GM18909 (cell line): ENCODE measurements around the gene LAMC3.
"Not testable (repeated sequence)": the region's sequence is repeated elsewhere in the genome, so short reads cannot be mapped to it uniquely, and the experiment has no call there.

ENCODE experiments used
- ATAC-seq: cut with Tn5 transposase; IDR thresholded peaks from one replicate; pipeline ENCODE4 v1.9.1; 2021; ENCODE audit warnings: mild to moderate bottlenecking; ENCODE audit not compliant: unreplicated experiment, poor library complexity

The LAMC3 gene

DNA sequence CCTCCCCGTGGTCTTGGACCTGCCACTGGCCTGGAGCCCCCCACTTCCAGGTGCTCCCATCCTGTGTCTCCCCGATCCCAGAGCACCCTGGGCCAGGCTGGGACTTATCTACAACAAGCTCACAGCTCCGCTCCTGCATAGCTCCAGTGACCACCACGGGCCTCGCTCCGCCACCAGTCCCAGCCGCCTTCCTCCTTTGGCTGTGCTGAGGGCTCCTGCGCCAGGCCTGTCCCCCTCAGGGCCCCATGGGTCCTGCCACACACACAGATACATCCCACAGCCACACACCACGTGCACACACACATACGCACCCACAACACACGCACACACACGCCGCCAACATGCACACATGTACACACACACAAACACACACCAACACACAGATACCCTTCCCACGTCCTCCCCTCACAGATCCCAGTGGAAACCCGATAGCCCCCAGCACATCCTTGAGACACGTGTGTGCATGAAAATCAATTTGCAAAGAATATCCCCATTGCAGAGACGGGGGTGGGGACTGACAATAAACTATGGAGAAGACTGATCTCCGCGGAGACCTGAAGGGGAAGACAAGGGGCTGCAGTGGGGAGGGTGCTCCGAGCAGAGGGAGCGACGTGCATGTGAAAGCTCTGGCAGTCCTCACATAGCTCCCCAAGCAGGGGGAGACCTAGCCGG, 18.5 kb upstream of the LAMC3 start:
- no peak for ATAC-seq

DNA sequence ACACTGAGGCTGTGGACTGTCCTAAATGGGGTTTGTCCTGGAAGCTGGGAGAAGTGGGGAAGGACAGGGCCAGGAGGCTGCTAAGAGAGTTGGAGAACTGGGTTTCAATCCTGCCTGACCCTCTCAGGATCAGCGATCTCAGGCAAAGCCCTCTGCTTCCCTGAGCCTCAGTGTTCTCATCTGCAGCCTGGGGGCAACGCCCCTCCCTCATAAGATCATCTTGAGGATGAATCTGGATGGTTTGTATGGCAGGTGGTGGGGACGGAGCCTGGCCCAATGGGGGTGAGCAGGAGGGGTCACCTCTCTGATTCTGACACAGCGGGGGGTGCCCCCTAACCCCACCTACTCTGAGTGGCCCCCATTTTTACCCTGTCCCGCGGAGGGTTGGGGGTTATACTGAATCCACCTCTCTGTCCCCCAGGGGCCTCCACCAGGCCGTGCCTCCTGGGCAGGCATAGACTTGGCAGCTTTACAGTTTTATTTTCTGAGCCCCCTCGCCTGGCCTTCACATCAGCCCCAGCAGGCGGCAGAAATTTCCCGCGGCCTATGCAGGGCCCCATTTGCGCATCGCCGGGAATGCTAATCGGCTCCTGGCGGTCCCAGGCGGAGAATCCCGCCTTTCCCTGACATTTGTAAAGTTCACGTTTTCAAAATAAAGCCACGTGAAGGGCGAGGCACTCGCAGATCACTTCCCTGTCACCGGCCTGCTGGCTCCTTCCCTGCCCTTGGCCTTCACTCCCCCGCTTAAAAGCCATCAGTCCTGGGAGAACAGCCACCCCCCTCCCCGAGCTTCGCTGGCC, 17.8 kb upstream of the LAMC3 start:
- ATAC-seq, result no peak

DNA sequence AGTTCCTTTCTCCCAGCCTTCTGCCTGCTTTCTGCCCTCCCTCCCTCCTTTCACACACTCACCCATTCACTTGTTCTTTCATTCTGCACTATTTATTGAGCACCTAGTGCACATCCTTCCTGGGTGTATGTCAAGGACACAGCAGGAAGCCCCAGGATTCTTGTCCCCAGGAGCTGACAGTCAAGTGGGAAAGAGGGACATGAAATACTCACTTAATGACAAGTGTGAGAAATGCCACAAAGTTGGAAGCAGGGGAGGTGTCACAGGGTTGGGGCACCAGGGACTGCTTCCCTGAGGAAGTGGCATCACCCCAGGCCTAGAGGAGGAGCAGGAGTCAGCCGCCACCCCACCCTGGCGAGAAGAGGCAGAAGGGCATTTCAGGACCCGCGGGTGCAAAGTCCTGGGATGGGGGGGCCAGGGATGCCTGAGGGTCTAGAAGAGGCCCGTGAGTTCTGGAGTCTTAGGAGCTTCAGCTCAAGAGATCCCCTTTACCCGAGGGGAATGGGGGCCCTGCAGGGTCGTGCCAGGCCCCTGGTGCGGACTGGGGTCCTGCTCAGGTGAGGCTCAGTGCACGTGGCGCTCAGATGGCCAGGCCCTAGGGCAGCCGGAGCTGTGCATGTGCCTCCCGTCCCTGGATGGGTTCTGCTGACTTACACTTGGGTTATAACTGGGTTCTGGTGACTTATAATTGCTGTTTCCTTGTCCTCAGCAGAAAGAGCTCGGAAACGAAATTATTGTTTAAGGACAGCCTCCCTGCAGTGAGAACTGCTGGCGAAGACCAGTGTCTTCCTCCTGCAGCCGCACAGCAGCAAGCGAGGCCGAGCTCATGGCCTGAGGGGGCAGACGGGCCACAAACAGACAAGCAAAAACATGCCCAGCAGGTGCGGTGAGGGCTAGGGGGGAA, 16.9 kb upstream of the LAMC3 start:
- no peak for ATAC-seq

DNA sequence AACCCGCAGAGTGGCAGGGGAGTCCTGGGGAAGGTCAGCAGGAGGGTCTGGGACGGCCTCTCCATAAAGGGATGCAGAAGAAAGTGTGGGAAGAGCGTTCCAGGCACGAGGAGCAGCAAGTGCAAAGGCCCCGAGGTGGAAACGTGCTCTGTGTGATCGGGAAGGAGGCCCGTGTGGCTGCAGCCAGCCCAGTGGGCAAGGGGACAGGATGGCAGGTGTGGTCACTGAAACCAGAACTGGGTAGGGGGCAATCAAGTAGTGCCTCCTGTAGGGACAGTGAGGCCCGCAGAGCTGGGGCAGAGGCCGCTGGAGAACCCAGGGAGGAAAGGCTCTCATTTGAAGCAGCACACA, 16.3 kb upstream of the LAMC3 start:
- no peak for ATAC-seq

DNA sequence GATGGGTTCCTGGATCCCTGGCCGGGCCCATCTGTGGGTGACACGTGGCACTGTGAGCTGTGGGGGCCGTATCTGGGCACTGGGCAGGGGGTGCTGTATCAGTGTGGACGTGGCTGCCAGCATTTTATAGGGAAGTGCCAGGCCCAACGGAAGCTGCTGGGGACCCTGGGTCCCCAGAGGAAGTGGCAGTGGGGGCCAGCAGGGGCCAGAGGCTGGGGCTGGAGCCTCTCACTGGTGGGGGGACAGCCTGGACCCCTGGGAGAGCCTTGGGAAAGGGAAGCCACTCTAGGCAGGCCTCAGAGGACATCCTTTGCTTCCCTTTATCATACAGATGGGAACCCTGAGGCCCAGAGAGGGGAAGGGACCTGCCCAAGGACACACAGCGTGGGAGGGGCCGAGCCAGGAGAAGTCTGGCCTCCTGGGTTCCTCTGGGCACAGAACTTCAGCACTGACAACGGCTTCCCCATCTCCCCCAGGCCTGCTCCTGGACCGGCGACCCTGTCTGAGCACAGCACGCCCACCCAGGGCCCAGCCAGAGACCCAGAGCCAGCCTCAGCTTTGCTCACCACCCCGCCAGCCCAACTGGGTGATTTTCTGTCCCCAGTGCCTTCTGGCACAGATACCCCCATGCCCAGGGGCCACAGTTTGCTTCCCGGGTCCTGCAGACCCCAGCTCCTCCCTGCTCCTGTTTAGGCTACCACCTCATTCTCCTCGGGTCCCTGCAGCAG, 15.5 kb upstream of the LAMC3 start:
- ATAC-seq, result no peak

DNA sequence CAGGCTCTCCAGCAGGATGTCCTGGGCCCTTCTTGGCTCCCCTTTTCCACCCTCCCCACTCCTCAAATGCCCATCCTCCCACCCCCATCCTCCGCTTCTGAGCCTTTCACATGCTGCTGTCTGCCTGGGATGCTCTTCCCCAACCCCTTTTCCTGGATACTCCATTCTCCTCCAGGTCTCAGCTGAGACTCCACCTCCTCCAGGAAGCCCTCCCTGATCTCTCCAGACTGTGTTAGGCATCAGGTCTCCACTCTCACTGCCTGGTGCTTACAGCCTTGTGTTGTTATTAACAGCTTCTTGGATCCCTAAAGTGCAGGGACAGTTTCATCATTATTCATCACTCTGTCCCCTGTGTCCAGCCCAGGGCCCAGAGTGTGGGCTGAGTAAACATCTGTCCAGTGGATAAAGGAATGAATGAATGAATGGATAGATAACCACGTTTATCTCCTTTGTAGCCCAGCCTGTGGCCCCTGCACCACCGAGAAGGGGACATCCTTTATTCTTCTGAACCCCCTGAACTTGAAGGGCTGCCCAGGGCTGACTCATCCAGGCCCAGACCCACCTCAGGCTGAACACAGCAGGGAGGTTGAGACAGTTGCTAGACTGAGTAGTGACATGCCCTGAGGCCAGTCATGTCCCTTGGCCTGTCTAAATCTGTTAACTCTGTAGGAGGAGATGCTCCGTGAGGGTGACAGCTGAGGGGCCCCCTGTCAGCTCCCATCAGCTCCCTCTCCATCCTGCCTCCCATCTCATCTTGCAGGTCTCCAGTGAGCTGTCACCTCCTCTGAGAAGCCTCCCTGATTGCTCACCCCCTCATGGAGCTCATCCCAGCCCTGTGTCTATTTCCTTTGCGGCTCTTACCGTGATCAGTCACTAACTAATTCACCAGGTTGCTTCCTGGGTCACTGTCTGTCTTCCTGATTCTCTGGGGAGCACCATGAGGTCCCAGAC, 14.6 kb upstream of the LAMC3 start:
- no peak for ATAC-seq

DNA sequence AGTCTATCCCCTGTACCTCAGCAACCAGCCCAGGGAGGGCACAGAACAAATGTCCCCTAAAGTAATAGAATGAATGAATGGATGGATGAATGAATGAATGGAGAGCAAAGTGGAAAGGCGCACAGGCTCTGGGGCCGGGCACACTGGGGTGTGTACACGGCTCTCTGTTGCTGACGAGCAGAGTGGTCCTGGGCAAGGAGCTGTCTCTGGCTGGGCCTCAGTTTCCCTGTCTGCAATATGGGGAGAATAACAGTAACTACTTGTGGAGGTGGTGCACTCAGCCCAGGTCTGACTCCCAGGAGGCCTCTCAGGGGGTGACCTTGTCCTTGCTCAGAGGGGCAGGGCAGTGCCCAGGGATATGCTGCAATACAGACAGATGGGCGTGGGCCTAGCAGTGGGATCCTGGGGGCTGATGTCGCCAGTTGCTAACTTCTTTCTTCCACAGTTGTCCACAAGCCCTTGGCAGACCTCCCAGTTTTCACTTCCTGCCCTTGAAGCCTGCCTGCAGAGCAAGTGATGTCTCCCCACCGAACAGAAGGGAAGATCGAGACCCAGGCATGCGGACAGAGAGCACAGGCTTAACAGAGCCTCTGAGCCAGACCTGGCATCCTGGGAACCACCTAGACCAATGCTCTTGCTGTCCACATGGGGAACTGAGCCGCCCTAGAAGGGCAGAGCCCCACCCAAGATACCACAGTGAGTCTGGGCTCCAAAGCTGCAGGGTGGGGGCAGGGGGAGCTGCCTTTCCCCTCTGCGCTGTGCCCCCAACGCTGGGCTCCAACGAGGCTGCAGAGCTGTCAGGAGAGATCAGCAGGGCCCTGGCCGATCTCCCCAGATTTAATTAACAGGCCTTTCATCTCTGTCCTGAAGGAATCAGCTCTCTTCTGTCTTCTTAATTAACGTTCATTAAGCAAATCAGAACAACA, 13.6 kb upstream of the LAMC3 start:
- ATAC-seq, result no peak

DNA sequence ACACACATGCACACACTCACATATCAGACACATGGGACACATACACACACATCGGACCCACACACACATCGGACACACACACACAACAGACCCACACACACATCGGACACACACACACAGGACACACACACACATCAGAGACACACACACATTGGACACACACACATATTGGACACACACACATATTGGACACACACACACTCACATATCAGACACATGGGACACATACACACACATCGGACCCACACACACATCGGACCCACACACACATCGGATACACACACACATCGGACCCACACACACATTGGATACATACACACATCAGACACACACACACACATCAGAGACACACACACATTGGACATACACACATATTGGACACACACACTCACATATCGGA, 12.8 kb upstream of the LAMC3 start:
- no peak for ATAC-seq

DNA sequence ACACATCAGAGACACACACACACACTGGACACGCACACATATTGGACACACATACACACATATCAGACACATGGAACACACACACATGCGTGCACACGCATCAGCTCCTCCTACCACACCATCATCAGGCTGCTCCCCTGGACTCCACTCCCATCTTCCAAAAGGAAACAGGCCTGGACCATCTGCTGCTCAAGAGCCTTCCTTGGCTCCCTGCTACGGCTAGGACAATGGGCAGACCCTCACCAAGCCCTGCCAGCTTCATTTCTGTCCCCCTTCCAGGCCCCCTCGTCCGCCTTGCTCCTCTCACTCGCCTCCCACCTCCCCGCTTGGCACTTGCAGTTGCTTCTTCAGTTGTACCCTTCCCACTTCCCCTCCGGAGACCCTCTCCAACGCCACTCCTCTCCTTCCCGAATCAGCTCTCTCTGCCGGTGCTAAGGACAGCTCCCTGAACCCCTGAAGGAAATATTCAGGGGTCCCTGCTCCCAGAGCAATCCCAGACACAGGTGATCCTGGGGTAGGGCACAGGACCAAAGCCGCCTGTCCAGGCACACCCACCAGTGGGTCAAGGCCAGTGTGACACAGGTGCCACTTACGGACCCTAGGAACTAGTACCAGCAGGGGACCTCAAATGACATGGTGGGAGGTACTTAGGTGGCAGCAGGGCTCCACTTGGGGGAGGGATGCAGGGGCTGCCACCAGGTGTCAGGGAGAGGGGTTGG, 12.1 kb upstream of the LAMC3 start:
- no peak for ATAC-seq

DNA sequence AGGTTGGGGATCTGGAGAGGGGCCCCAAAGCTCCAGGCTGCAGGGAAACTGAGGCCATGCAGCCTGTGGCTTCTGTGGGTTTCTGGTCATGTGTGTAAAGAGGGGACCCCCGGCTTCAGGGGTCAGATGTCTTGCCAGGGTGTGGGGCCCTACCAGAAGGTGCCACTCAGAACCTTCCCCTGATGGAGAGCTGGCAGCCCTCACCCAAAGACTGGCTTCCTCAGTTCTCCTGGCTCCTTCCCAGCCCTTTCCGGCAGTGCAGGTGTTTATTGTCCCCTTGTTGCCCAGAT, 11.6 kb upstream of the LAMC3 start:
- ATAC-seq, result no peak

DNA sequence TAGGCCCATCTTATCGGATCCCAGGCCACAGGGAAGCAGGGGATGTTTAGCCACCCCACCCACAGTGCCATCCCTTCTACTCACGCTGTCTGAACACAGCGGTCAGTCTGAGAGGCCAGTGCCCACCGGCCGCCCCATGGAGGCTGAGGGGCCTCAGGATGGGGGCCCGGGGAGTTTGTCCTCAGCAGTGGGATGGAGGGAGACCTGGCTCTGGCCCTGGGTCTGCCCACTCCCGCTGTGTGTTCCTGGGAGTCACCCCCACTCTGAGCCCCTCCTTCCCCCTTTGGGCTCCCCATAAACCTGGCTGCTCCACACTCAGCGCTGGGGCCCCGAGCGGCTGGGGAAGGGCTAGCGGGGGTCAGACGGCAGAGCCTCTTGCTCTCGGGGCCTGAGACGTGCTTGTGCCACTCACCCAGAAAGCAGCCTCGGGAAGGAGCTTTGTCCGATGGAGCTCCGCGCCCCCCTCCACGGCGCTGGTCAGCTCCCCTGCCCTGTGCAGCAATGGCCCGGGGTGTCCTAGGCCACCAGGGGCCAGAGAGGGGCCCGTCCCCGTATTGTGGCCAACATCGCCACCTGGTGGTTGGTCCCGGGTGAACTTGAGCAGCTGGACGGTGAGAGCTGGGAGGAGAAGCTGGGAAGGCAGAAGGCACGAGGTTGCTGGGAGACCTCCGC, 10.9 kb upstream of the LAMC3 start:
- no peak for ATAC-seq

DNA sequence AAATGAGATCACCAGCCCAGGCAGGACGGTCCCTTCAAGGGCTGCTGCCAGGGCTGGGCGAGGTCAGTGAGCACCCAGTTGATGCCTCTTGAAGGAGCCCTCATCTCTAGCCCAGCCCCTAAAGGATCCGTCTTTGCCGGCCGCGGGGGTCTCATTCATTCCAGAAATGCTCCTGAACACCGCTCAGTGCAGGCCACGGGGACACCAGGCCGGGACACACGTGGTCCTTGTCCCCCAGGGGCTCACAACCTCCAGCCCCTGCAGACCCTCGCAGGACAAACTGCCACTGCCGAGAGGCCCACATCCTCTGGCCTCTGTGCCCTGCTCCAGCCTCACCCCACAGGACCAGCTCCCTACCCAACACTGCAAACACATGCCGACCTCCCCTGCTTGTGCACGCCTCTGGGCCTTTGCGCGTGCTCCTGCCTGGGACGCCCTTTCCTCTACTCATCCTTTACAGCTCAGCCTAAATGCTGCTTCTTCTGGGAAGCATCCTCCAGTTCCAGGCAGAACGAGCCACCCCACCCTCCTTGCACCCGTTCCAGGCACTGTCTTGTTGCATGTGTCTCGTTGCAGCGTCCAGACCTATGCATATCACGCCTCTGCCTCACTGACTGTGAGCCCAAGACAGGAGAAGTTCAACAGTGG, 10.3 kb upstream of the LAMC3 start:
- ATAC-seq, result no peak

DNA sequence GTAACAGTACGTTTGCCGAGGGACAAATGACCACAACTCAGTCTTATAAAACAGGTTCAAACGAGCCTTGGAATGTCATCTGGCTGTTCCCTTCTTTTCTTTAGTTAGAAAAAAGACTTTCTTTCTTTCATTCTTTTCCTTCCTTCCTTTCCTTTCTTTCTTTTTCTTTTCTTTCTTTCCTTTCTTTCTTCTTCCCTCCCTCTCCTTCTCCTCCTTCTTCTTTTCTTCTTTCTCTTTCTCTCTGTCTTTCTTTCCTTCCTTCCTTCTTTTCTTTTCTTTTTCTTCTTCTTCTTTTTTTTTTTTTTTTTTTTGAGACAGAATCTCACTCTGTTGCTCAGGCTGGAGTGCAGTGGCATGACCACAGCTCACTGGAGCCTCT, 9.7 kb upstream of the LAMC3 start:
- no peak for ATAC-seq

DNA sequence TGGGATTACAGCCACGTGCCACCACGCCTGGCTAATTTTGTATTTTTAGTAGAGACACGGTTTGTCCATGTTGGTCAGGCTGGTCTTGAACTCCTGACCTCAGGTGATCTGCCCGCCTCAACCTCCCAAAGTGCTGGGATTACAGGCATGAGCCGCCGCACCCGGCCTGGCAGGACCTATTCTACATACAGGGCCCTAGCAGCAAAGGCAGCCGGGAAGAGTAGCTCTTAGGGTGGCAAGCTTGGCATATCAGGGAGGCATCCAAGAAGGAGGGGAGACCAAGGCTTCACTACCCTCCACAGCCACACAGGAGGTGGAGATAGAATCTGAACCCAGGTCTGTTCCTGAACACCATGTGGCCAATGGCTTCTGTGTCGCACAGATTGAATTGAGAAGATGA, 8.4 kb upstream of the LAMC3 start:
- not testable (repeated sequence) for ATAC-seq

DNA sequence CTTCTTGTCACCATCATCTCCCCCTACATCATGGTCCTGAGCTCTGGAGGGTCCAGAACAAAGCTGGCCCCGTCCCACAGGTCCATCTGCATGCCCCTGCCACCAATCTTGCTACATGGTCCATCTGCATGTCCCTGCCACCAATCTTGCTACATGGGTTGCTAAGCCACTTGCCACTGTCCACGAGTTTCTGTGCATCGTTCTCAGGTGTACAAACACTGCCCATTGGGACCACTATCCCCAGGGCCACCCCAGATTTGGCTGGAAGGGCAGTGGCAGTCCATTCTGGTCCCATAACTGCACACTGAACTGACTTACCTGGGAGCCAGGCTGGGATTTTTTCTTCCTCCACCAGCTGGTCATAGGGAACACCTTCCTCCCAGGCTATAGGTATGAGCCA, 8.0 kb upstream of the LAMC3 start:
- ATAC-seq, result no peak

DNA sequence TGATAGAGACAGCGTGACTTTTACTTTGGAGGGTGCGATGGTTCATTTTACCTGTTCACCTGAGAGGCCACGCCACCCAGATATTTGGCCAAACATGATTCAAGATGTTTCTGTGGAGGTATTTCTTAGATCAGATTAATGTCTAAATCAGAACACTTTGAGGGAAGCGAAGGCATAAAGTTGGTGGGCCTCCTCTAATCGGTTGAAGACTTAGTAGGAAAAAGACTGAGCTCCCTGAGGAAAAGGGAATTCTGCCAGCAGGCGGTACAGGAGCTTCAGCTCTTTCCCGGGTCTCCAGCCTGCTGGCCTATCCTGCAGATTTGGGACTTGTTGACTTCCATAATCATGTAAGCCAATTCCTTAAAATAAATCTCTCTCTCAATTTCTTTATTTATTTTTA, 7.0 kb upstream of the LAMC3 start:
- no peak for ATAC-seq

DNA sequence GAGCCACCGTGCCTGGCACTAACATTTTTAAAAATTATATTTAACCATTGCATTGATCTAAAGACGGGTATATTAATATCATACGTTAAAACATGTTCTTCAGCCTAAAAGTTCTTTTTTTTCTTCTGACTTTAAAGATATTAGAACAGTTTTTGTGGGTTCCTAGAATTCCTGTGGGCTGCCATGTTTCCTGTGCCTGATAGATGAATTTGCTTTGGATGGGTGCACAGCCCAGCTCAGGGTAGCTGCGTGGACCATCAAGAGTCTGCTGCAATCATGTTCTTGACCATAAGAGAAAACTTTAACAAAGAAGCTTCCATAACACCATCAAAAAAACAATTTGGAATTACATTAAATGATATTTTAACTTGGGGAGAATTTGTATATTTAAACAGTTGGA, 2.4 kb upstream of the LAMC3 start:
- no peak for ATAC-seq
